ENCODE results near the gene ZPLD1. TPM values are rescaled to one million over a fixed set of nuclear protein-coding genes. Genes with fewer than 3 reads are reported as not detected.

Gene ZPLD1
- total RNA-seq, 2 experiments from 2014 or later = not detected

DNA sequence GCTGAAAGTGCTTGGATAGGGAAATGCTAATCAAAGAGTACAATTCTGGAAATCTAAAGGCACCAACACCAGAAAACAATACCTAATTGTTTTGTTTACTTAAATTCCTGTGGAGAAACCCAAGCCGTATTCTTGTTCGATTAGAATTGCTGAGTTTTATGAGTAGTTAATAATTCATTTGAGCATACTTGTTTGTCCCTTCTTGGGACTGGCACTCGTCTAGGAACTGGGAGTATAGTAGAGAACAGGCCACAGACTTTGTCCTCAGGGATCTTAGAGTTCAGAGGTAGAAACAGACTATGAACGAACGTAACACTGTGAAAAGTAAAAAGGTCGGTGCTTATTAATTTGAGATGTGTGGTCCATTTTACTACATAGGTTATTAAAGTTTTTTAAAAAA is 39.4 kb downstream of the ZPLD1 start:
- POLR2A ChIA-PET = no interaction called here
- no peak overlapping the region for H3K27ac Mint-ChIP-seq
- DNase-seq = no peak
- no peaks in the 10 kb centered on the region for H3K36me3 Mint-ChIP-seq
- H3K27me3 Mint-ChIP-seq = no peaks in the 10 kb centered on the region
- no peak for ATAC-seq (ENCODE audit: low read depth)
- no peak overlapping the region for H3K4me3 Mint-ChIP-seq
- no peaks in the 10 kb centered on the region for H3K4me1 Mint-ChIP-seq
- no peaks in the 10 kb centered on the region for H3K9me3 Mint-ChIP-seq

- POLR2A ChIA-PET = no interaction called here
These were observed 41.4 kb downstream of the ZPLD1 start for GRCh38 chr3:102476198-102476597.

GRCh38 chr3:102478160-102478559 is 43.3 kb downstream of the ZPLD1 start:
- DNase-seq (no peak), ATAC-seq (ENCODE audit: low read depth) (no peak)
- H3K27ac Mint-ChIP-seq = no peak overlapping the region
- no peaks in the 10 kb centered on the region for H3K36me3 Mint-ChIP-seq
- H3K4me3 Mint-ChIP-seq = no peak overlapping the region
- peaks cover 10% of the 10 kb centered on the region for H3K27me3 Mint-ChIP-seq
- POLR2A ChIA-PET = no interaction called here
- peaks cover 2% of the 10 kb centered on the region for H3K4me1 Mint-ChIP-seq
- no peaks in the 10 kb centered on the region for H3K9me3 Mint-ChIP-seq

More at GRCh38 chr3:102476198-102476597, 41.4 kb downstream of the ZPLD1 start:
- Mint-ChIP-seq H3K27me3 (peaks cover 10% of the 10 kb centered on the region), H3K27ac (no peak overlapping the region), H3K36me3 (no peaks in the 10 kb centered on the region), H3K4me1 (peaks cover 2% of the 10 kb centered on the region), H3K9me3 (no peaks in the 10 kb centered on the region), H3K4me3 (no peak overlapping the region)
- DNase-seq (no peak), ATAC-seq (ENCODE audit: low read depth) (no peak)

- Mint-ChIP-seq H3K4me1 (peaks cover 2% of the 10 kb centered on the region), H3K27me3 (peaks cover 10% of the 10 kb centered on the region), H3K4me3 (no peak overlapping the region), H3K9me3 (no peaks in the 10 kb centered on the region), H3K27ac (no peak overlapping the region), H3K36me3 (no peaks in the 10 kb centered on the region)
- DNase-seq = no peak
- POLR2A ChIA-PET = no interaction called here
- no peak for ATAC-seq (ENCODE audit: low read depth)
These were observed 45.3 kb downstream of the ZPLD1 start for GRCh38 chr3:102480139-102480538.

GRCh38 chr3:102481050-102481449 is 46.2 kb downstream of the ZPLD1 start:
- Mint-ChIP-seq H3K4me1 (peaks cover 2% of the 10 kb centered on the region), H3K27ac (no peak overlapping the region), H3K4me3 (no peak overlapping the region), H3K27me3 (peaks cover 10% of the 10 kb centered on the region), H3K36me3 (no peaks in the 10 kb centered on the region), H3K9me3 (no peaks in the 10 kb centered on the region)
- POLR2A ChIA-PET = no interaction called here
- DNase-seq (no peak), ATAC-seq (ENCODE audit: low read depth) (no peak)

- ATAC-seq (ENCODE audit: low read depth) = no peak
- peaks cover 2% of the 10 kb centered on the region for H3K4me1 Mint-ChIP-seq
- H3K27ac Mint-ChIP-seq = no peak overlapping the region
- no peak for DNase-seq
- no peaks in the 10 kb centered on the region for H3K9me3 Mint-ChIP-seq
- H3K4me3 Mint-ChIP-seq = no peak overlapping the region
- H3K36me3 Mint-ChIP-seq = no peaks in the 10 kb centered on the region
- peaks cover 10% of the 10 kb centered on the region for H3K27me3 Mint-ChIP-seq
- POLR2A ChIA-PET = no interaction called here
These were observed 48.7 kb downstream of the ZPLD1 start for GRCh38 chr3:102483556-102483955.

DNA sequence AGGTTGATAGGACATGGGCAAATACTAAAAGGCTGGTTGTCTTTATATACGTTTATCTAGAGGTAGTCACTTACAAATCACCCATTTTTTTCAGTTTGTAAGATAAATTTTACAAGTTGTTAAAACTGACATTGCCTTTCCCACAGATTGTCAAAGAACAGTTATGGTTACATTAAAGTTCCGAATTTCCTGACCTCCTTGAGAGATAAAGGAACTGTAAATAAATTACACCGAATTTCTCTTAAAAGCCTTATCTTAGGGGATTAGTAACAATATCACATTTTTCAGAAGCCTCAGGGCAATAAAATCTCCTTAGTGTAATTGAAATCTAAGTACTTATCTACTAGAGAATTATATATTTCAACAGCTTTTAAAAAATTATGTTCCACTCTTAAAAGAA is 49.5 kb downstream of the ZPLD1 start:
- H3K9me3 Mint-ChIP-seq = no peaks in the 10 kb centered on the region
- H3K4me3 Mint-ChIP-seq = no peak overlapping the region
- peaks cover 2% of the 10 kb centered on the region for H3K4me1 Mint-ChIP-seq
- H3K36me3 Mint-ChIP-seq = no peaks in the 10 kb centered on the region
- no peak for ATAC-seq (ENCODE audit: low read depth)
- no peak for DNase-seq
- POLR2A ChIA-PET = no interaction called here
- H3K27ac Mint-ChIP-seq = no peak overlapping the region
- H3K27me3 Mint-ChIP-seq = peaks cover 10% of the 10 kb centered on the region

DNA sequence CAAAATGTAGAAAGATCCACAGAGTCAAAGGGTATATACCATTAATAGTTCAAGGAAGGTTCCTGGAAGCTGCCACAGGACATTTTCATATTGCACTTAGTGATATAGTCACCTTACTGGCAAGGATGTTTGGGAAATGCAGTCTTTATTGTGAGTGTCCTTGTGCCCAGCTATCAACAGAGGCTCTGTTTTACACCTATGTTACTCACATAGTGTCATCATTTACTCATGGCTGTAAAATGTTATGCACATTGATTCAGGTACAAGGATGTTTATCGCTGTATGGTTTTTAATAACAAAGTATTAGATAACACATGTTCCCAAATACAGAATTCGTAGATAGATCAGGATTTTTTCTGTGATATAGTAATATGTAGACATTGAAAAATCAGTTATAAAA is 50.9 kb downstream of the ZPLD1 start:
- Mint-ChIP-seq H3K9me3 (no peaks in the 10 kb centered on the region), H3K27me3 (peaks cover 3% of the 10 kb centered on the region), H3K27ac (no peak overlapping the region), H3K4me1 (peaks cover 2% of the 10 kb centered on the region), H3K4me3 (no peak overlapping the region), H3K36me3 (no peaks in the 10 kb centered on the region)
- no peak for ATAC-seq (ENCODE audit: low read depth)
- DNase-seq = no peak
- POLR2A ChIA-PET = no interaction called here

- DNase-seq (no peak), ATAC-seq (ENCODE audit: low read depth) (no peak)
- no peak overlapping the region for H3K4me3 Mint-ChIP-seq
- POLR2A ChIA-PET = no interaction called here
- H3K27me3 Mint-ChIP-seq = no peaks in the 10 kb centered on the region
- no peaks in the 10 kb centered on the region for H3K36me3 Mint-ChIP-seq
- H3K4me1 Mint-ChIP-seq = no peaks in the 10 kb centered on the region
- no peak overlapping the region for H3K27ac Mint-ChIP-seq
- H3K9me3 Mint-ChIP-seq = no peaks in the 10 kb centered on the region
These were observed 53.5 kb downstream of the ZPLD1 start for GRCh38 chr3:102488331-102488730.

- Mint-ChIP-seq H3K27ac (no peak overlapping the region), H3K27me3 (no peaks in the 10 kb centered on the region), H3K4me3 (no peak overlapping the region), H3K36me3 (no peaks in the 10 kb centered on the region), H3K9me3 (no peaks in the 10 kb centered on the region), H3K4me1 (no peaks in the 10 kb centered on the region)
- ATAC-seq (ENCODE audit: low read depth) (no peak), DNase-seq (no peak)
- POLR2A ChIA-PET = no interaction called here
These were observed 57.5 kb downstream of the ZPLD1 start for GRCh38 chr3:102492300-102492699.

DNA sequence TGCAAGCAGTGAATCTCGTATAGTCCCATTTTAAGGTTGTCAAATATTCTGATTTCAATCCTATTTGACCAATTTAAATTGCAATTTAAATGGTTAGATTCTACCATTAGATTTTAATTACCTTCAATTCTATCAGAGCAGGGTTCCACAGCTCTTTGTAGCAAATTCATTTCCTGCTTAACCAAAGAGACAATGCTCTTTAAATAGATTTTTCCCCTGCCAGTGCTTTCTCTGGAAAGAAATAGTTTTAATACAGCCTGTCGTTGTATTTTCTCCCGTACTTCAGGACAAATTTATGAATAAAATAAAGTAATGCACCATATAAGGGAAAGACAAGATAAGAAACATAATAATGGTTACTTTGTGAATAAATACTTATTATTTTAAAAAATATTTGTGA is 62.8 kb downstream of the ZPLD1 start:
- POLR2A ChIA-PET = no interaction called here
- Mint-ChIP-seq H3K9me3 (no peaks in the 10 kb centered on the region), H3K36me3 (no peaks in the 10 kb centered on the region), H3K4me3 (no peak overlapping the region), H3K27ac (no peak overlapping the region), H3K4me1 (no peaks in the 10 kb centered on the region), H3K27me3 (no peaks in the 10 kb centered on the region)
- ATAC-seq (ENCODE audit: low read depth) (no peak), DNase-seq (no peak)

GRCh38 chr3:102505542-102505941 is 70.7 kb downstream of the ZPLD1 start:
- Mint-ChIP-seq H3K36me3 (no peaks in the 10 kb centered on the region), H3K27me3 (no peaks in the 10 kb centered on the region), H3K4me1 (no peaks in the 10 kb centered on the region), H3K4me3 (no peak overlapping the region), H3K27ac (no peak overlapping the region), H3K9me3 (peaks cover 3% of the 10 kb centered on the region)
- DNase-seq (no peak), ATAC-seq (ENCODE audit: low read depth) (no peak)
- POLR2A ChIA-PET = no interaction called here

GRCh38 chr3:102510663-102511062 is 75.8 kb downstream of the ZPLD1 start:
- ATAC-seq (ENCODE audit: low read depth) (no peak), DNase-seq (no peak)
- no peaks in the 10 kb centered on the region for H3K4me1 Mint-ChIP-seq
- H3K36me3 Mint-ChIP-seq = no peaks in the 10 kb centered on the region
- no peak overlapping the region for H3K27ac Mint-ChIP-seq
- no peak overlapping the region for H3K4me3 Mint-ChIP-seq
- H3K27me3 Mint-ChIP-seq = peaks cover 9% of the 10 kb centered on the region
- peaks cover 1% of the 10 kb centered on the region for H3K9me3 Mint-ChIP-seq
- POLR2A ChIA-PET = no interaction called here

GRCh38 chr3:102511168-102511567 is 76.4 kb downstream of the ZPLD1 start:
- peaks cover 1% of the 10 kb centered on the region for H3K9me3 Mint-ChIP-seq
- H3K4me1 Mint-ChIP-seq = no peaks in the 10 kb centered on the region
- POLR2A ChIA-PET = no interaction called here

GRCh38 chr3:102511639-102512038 is 76.8 kb downstream of the ZPLD1 start:
- ATAC-seq (ENCODE audit: low read depth) (no peak), DNase-seq (no peak)
- no peaks in the 10 kb centered on the region for H3K4me1 Mint-ChIP-seq
- H3K9me3 Mint-ChIP-seq = no peaks in the 10 kb centered on the region
- POLR2A ChIA-PET = no interaction called here
- H3K27ac Mint-ChIP-seq = no peak overlapping the region
- H3K4me3 Mint-ChIP-seq = no peak overlapping the region
- peaks cover 9% of the 10 kb centered on the region for H3K27me3 Mint-ChIP-seq
- H3K36me3 Mint-ChIP-seq = no peaks in the 10 kb centered on the region

More at GRCh38 chr3:102511168-102511567, 76.4 kb downstream of the ZPLD1 start:
- DNase-seq (no peak), ATAC-seq (ENCODE audit: low read depth) (no peak)
- Mint-ChIP-seq H3K27ac (no peak overlapping the region), H3K4me3 (no peak overlapping the region), H3K27me3 (peaks cover 9% of the 10 kb centered on the region), H3K36me3 (no peaks in the 10 kb centered on the region)
